Stimulated activated CD8-positive, alpha-beta memory T cell treated with anti-CD3 and anti-CD28 coated beads, Interleukin-7, amount 100 ng/mL, for 1 hour (primary cell): ENCODE results near the gene IMP4.
"Not testable (repeated sequence)": the region's sequence is repeated elsewhere in the genome, so short reads cannot be mapped to it uniquely, and the experiment has no call there.

Experiments used
- DNase-seq, 2 donors: peaks; one replicate each; pipeline ENCODE4 v3.0.0-alpha.2; 2020; ENCODE audit warnings: low read depth in 2 of 2

IMP4 gene, protein sequence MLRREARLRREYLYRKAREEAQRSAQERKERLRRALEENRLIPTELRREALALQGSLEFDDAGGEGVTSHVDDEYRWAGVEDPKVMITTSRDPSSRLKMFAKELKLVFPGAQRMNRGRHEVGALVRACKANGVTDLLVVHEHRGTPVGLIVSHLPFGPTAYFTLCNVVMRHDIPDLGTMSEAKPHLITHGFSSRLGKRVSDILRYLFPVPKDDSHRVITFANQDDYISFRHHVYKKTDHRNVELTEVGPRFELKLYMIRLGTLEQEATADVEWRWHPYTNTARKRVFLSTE

DNA sequence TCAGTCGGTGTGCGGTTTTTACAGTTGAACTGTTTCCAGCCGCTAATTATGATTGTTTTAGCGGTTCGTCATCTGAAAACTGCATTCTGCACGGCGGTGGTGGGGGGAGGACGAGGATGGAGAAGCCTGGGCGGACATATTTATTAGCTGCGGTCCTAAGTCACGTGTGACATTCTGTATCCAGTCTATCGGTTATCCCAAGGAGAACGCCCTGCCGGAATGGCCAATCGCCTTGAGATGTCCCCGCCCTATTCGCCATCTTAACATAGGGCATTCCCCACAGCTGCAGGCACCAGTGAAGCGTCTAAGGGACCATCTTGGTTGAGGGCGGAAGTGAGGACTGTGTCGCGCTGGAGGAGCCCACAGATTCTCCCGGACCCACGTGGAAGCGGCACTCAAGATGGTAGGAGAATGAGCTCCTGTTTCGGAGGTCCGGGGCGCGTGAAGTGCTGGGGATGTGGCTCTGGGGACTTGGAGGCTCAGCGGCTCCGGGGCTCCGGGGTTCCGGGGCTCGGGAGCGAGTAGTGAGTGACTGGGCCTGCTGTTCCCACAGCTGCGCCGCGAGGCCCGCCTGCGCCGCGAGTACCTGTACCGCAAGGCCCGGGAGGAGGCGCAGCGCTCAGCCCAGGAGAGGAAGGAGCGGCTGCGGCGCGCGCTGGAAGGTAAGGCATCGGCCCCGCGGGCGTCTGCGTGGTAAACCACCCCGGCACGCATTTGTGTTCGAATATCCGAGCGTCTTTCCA, at the start of gene IMP4:
Gene IMP4, plus strand, starts transcription at position 365 of the 743 bp plus-strand sequence. Its CDS starts 36 bp downstream, at position 401.
- peak; percentile 84 to 86 for DNase-seq

DNA sequence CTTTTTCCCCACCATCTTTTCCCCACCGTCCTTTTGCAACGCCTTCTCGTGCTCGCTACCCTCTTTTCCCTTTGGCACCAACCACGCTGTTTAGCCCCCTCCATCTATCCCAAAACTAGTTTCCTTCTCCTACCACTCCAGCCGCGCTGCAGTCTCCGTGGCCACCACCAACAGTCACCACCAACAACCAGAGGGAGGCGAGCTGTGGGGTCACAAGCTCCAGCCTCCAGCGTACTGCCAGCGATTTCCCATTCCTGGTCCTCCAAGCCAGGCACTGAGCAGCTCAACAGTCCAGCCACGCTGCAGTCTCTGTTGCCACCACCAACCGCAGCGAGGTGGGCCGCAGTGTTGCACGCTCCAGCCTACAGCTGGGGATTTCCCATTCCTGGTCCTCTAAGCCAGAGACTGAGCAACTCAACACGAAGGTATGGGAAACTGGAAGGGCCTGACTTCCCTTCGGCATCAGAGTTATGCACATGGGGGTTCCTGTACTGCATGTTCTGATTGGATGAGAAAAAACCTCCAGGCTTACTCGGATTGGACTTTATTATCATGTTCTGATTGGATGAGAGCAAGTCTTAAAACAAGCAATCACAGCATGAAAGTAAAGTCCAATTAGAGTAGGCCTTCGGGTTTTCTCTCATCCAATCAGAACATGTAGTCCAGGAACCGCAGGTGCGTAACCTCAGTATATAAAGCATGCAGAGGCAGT, 42.3 kb upstream of the IMP4 start:
- DNase-seq, result no peak

- DNase-seq, result no peak
Observed at GRCh38 chr2:130300970-130301348, 41.7 kb upstream of the IMP4 start.

GRCh38 chr2:130302164-130302886, 40.4 kb upstream of the IMP4 start:
- no peak for DNase-seq

DNA sequence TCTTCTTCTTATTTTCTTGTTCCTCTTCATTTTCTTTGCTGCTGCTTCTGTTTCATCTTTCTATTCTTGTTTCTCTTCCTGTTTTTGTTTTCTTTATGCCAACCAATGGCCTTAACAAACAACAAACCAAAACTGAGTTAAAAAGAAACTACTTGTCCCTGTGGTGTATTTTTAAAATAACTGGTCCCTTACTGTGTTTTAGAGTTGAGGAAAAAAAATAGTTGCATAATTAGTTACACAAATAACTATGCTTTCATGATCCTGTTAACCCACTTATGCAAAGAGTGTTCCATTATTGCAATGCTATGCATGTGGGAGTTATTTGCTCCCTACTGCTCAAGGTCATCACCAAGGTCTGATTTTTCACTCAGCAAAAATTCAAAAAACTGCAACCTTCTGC, 39.5 kb upstream of the IMP4 start:
- DNase-seq, result no peak

GRCh38 chr2:130304726-130305125, 38.0 kb upstream of the IMP4 start:
- DNase-seq, result no peak

- no peak for DNase-seq
Observed at GRCh38 chr2:130307850-130308249, 34.8 kb upstream of the IMP4 start.

DNA sequence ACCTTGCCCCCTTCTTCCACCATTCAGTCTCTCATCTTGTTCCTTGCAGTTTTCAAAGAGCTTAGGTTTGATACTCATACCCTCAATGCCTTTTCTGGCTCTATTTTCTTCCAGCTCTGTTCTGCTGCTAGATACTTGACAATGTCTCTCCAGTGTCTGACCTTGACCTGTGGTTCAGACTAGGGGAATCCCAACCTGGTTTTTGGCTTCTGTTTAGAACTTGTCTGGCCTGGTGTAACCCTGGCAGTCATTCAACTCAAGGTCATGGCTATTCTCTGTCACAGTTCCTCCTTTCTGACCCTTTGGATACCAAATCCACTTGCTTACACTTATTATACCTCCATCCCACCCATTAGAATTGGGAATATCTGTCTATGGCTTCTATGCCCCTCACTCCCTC, 31.8 kb upstream of the IMP4 start:
- DNase-seq, result no peak

DNA sequence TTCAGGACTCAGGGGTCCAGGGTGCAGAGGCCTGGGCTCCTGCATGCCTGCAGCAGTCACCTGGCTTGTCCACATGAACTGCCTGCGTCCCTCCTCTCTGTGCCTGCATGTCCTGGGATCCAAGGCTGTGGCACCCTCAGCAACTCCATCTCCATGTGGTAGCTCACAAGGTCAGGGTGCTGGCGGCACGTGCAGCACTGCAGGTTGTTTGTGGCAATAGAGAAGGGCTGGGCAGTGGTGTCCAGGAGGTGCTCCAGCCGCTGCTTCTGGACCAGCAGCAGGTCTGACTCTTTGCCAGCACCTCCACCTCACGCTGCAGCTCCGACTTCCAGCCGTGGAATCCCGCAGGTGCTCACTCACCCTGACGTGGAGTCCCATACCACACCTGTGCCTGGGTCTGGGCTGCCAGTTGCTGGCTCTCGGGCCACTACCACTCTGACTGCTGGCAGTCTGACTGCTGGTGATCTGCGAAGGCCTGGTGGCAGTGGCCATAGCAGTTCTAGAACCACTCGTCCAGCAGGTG, 28.8 kb upstream of the IMP4 start:
- no peak for DNase-seq

- DNase-seq, result no peak
Observed at GRCh38 chr2:130314377-130314776, 28.3 kb upstream of the IMP4 start.

DNA sequence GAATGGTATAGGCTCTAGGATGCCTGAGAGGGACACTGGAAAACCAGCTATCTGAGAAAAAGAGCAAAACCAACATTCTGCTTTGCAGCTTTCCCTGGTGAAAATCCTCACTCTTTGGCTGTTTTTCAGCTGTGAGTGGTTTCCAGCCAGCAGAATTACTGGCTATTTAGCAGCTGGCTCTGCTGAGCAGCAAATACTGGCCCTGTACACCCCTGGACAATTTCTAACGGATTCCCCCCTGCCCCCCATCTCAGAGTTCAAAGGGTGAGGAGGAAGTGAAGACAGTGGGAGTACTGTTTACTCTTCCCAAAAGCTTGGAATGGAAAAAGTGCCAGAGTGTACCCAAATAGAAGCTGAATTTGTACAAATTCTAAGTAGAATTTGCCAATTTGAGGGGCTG, 26.1 kb upstream of the IMP4 start:
- DNase-seq, result no peak

GRCh38 chr2:130318906-130319305, 23.8 kb upstream of the IMP4 start:
- DNase-seq, result no peak

DNA sequence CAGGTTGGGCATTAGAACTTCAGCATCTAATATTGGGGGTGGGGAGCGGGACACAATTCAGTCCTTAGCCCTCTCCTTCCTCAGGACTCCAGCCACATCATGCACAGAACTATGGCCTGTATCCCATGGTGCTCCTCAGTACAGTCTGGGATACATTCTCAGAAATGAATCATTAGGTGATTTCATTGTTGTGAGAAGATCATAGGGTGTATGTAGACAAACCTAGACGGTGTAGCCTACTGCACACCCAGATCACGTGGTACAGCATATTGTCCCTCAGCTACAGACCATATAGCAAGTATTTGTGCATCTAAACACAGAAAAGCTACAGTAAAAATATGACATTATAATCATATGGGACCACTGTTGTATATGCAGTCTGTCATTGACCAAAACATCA, 23.2 kb upstream of the IMP4 start:
- DNase-seq, result no peak

GRCh38 chr2:130327703-130328527, 14.8 kb upstream of the IMP4 start:
- DNase-seq, result no peak

DNA sequence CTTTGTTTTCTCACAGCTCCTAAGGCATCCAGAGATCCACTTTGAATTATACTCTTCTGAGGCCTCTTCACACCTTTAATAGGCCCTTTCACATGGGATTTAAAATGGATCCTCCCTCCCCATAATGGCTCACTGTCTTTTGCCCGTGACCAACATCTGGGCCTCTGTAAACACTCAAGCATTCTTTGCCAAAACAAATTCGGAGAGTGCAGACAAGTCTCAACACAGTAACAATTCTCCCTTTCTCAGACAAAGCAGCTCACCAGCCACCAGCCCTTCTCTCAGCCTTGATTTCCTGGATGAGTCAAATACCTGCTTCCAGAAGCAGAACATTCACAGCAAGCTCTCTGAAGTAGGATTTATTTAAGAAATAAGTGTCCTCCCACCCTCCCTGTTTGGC, 14.0 kb upstream of the IMP4 start:
- DNase-seq, result no peak

DNA sequence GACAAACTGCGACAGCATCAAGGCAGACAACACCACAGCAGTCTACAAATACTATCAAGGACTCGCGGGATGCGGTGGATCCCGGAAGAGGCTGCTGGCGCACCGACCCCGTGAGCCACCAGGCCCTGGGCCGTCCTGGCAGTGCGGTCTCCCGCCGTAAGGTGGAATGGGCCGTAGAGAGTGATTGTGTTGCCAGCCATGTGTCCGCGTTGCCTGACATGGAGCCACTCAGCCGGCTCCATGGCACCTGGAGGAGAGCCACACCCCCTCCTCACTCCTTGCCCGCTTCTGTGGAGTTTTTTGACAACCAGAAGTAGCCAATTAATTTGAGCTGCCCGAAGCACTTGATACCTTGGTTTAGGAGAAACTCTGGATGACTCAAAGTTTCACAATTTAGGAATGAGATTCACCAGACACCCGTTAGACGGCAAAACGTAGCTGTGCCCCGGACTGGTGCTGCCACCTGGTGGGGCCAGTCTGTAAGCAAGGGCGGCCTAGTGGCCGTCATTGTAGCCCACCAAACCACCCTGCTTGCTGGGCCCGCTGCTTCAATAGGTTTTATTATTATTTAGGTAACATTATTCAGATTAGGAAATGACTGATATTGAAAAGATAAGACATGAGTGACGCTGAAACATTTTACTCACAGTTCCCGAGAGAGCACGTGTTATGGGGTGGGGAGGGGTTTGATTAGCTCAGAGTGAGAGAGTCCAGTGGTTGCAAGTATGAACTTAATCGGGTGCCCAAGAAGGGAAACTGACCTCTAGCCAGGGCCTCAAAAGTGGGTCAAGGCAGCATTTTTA, 10.2 kb upstream of the IMP4 start:
- peak; percentile 43 to 52 for DNase-seq

DNA sequence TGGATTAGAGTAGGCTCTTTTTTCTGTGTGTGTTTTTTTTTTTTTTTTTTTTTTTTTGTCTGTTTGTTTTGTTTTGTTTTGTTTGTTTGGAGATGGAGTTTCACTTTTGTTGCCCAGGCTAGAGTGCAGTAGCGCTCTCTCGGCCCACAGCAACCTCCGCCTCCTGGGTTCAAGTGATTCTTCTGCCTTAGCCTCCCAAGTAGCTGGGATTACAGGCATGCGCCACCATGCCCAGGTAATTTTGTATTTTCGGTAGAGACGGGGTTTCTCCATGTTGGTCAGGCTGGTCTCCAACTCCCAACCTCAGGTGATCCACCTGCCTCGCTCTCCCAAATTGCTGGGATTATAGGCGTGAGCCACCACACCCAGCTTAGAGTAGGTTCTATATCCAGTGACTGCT, 9.4 kb upstream of the IMP4 start:
- DNase-seq, result not testable (repeated sequence)

GRCh38 chr2:130334026-130334425, 8.7 kb upstream of the IMP4 start:
- no peak for DNase-seq

DNA sequence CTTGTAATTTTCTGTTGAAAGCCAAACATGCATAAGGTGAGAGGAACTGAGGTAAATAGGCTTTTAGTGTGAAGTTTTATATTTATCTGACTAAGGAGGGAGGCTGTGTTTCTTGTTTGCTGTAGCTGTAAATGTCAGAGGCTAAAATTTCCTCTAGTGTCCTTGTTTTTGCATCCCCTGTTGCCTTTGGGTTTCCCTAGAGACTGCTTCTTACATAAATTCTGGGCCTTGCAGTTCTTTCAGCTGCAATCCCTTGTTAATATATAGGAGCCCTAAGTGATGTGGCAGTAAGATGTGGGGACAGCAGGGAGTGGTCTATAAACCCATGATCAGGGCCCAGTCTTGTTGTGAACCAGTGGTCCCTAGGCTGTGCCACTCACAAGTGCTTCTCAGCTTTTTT, 7.5 kb upstream of the IMP4 start:
- DNase-seq, result no peak
